AG10803 (cell line): ENCODE results near the gene SLCO2A1.

Experiments
- DNase-seq: peaks from one replicate; pipeline ENCODE4 v3.0.0; 2010; ENCODE audit warnings: low read depth
- H3K4me3 ChIP-seq: 2 replicates; pipeline ENCODE4 v1.5.1; 2011; ENCODE audit warnings: mild to moderate bottlenecking, low read length, control low read depth
- TF ChIP-seq, protein P1 (sequence below): conservative IDR thresholded peaks from 2 replicates; pipeline ENCODE4 v1.5.1; 2011; ENCODE audit warnings: mild to moderate bottlenecking, low read length, control low read depth, inconsistent platforms

SLCO2A1 gene

DNA sequence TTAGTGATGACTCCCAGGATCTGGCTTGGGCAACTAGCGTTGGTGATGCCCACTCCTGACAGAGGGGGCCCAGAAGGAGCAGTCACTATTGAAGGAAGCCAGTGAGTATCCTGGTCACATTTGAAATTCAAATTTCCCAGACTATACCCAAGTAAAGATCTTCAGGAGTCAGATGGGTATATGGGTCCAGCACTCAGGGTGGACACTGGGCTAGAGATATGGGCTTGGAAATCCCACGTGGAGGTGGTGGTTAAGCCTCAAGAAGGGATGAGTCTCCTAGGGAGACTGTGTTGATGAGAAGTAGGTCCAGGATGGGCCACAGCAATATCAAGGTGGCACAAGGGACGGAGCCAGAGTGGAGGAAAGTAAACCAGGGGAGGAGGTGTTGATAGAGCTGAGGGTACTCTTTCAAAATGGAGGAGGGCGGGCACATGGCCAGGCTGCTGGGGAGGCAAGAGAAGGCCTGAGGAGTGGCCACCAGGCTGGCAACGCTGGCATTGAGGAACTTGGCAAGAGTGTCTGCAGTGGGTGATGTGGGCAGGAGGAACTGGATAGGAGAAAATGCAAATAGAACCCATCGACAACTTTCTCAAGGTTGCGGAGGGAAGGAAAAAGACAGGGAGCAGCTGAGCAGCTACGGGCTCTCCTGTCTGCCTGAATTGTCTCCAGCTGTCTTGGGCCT, 3.7 kb upstream of the SLCO2A1 start:
- H3K4me3 ChIP-seq: no peak overlapping the region
- TF ChIP-seq, protein P1, sequence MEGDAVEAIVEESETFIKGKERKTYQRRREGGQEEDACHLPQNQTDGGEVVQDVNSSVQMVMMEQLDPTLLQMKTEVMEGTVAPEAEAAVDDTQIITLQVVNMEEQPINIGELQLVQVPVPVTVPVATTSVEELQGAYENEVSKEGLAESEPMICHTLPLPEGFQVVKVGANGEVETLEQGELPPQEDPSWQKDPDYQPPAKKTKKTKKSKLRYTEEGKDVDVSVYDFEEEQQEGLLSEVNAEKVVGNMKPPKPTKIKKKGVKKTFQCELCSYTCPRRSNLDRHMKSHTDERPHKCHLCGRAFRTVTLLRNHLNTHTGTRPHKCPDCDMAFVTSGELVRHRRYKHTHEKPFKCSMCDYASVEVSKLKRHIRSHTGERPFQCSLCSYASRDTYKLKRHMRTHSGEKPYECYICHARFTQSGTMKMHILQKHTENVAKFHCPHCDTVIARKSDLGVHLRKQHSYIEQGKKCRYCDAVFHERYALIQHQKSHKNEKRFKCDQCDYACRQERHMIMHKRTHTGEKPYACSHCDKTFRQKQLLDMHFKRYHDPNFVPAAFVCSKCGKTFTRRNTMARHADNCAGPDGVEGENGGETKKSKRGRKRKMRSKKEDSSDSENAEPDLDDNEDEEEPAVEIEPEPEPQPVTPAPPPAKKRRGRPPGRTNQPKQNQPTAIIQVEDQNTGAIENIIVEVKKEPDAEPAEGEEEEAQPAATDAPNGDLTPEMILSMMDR: no peak
- no peak for DNase-seq

DNA sequence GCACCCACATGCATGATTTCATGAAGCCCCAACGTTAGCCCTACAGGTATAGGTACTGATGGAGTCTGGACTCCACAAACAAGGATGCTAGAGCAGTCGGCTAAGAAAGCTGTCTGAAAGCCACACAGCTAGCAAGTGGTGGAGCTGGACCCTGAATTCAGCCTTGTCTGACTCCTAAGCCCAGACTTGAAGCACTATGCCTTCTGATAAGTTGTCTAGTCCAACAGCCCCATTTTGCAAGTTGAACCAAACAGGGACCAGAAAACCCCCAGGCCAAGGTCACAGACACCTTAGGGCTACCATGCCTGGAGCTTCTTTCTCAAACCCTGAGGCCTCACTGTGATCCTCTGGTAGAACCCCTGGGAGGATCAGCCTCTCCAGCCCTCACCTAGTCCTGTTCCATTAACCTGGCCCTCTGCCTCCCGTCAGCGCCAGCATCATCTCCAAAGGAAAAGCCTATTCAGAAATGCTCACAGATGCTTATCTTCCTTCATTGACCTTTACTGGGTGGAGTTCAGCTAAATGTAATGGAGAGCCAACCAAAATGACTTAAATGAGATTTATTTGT, 1.7 kb upstream of the SLCO2A1 start:
- no peak for DNase-seq
- no peak overlapping the region for H3K4me3 ChIP-seq
- TF ChIP-seq, protein P1: no peak

DNA sequence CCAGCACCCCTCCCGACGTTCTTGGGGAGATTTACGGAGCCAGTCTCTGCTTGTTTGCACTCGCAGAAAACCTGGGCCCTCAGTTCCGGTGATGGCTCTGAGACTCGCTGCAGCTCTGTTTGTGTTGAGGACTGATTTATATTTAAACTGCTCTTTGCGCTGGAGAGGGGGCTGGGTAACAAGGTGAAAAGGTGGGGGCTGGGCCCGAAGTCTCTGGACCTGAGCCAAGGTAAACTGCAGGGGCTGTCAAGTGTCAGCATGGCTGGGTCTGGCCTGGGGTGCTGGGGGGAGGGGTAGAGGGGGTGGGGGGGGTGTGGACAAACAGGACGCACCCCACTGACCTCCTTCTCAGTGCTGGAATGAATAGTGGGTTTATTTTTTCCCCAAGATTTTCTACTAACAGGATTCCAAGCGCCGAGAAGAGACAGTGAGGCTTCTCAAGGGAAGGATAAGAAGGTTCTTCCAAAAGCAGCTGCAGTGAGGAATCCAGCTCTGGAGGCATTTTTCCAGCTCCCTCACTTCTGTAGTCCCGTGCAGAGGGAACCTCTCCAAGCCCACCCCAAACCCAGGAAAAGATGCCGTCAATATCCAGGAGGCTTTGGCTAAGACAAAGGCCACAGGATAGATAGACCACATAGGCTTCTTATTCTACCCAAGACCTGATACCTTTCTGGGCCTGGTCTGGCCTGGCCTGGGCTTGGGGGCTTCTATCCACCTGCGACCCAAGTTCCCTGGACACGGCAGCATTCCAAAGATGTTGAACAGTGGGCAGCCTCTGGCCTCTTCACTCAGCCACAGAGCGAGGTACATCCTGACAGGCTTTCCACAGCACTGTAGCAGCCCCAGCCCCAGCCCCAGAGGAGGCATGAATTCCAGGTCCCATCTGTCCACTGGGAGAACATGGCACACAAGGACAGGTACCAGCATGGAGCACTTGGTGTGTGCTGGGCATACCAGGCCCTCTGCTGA, 938 bp upstream of the SLCO2A1 start:
- no peak for DNase-seq
- peak overlapping the region; percentile 54 for H3K4me3 ChIP-seq
- TF ChIP-seq, protein P1: no peak

DNA sequence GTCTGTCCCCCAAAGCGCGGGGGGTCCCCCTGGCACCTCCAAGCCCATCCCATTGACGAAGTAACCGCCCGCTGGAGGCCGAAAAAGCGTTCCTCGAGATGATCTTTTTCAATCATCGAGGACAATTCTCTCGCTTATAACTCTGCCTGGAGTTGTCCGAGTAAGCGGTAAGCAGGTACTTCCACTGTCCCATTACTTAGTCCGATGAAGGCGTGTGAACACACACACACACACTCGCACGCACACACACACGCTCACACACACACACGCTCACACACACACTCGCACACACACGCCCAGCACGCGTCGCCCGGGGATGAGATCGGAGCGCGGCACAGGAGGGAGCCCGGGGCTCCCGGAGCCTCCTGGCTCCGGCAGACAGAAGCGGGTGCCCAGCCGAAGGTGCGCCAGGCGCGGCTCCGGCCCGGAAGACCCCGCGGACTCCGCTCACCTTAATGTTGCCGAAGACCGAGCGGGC, 430 bp downstream of the SLCO2A1 start:
- peak; percentile 36 for DNase-seq
- H3K4me3 ChIP-seq: peak overlapping the region; percentile 54
- TF ChIP-seq, protein P1: no peak

DNA sequence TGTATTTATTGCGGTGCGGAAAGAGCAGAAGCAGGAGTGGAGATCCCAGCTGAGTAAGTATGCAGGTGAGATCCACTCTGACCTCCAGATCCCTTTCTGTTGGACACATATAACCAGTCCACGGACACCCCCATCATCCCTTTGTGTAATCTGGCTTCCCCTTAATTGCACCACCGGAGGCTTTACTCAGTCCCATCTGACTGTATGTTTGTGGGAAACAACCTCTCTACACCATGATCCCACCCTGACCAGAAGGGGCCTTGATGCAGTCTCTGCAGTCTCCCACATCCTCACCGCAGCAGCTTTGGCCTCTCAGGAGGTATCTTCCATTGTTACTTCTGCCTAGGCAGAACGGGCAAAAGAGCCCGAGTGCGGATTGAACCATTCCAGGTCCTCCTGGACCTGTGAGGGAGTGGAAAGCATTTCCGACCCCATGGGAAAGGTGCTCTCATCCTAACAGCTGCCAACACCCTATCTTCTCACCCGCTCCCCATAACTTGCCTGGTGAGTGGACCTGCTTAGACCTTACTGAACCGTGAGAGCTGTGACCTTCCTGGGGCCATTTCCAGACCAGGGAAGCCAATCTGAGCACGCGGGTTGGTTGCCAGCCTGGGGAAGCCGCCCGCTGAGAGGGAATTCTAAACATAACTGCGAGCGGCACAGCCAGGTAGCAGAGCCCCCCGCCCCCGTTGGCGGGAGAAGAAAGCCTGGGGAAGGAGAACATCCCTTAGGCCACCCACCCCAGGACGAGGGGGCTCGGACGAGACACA, 1.1 kb downstream of the SLCO2A1 start:
- H3K4me3 ChIP-seq: no peak overlapping the region
- TF ChIP-seq, protein P1: no peak
- no peak for DNase-seq

DNA sequence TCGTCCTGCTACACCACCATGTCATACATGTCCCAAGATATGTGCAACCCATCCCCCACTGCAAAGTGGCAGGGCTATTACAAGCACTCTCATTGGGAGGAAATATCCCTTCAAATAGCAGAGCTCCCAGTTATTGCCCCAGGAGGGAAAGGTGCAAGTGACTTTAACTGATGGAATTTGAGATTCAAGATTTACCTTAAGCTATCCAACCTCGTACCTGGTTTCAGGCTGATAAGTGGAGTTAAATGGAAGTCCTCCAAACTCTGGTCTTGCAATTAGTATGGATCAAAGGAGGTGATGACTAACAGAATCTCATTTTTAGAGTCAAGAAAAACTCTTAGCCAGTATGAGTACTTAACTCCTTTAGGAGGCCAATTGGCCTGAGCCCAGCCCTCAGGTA, 2.1 kb downstream of the SLCO2A1 start:
- TF ChIP-seq, protein P1: no peak
- DNase-seq: no peak
- H3K4me3 ChIP-seq: no peak overlapping the region
